KOPT-K1 (cell line): ENCODE measurements around the gene RNF207.
A peak's percentile ranks its signal among the peaks of the same experiment; 100 is the strongest.

Experiments
- H3K27ac ChIP-seq: fragments of 200-600 bp; sonication (generic); 2 replicates; pipeline ENCODE4 v1.5.1; 2016; ENCODE audit warnings: antibody characterized with exemption, mild to moderate bottlenecking, low read depth, low read length; ENCODE audit not compliant: poor library complexity, severe bottlenecking
- H3K36me3 ChIP-seq: fragments of 200-600 bp; sonication (generic); 2 replicates; pipeline ENCODE4 v1.5.1; 2017; ENCODE audit warnings: antibody characterized with exemption, mild to moderate bottlenecking, low read length, moderate library complexity; ENCODE audit not compliant: insufficient read depth
- H3K9me3 ChIP-seq: fragments of 200-600 bp; sonication (generic); 2 replicates; pipeline ENCODE4 v1.5.1; 2017; ENCODE audit warnings: antibody characterized with exemption, low read length, mild to moderate bottlenecking; ENCODE audit not compliant: insufficient read depth, poor library complexity, severe bottlenecking

Gene RNF207

GRCh38 chr1:6257541-6258069 is 51.7 kb downstream of the RNF207 start:
- H3K36me3 ChIP-seq = no peaks in the 10 kb centered on the region
- H3K9me3 ChIP-seq = no peaks in the 10 kb centered on the region
- H3K27ac ChIP-seq = no peak overlapping the region

GRCh38 chr1:6258675-6259074 is 52.8 kb downstream of the RNF207 start:
- H3K9me3 ChIP-seq = no peaks in the 10 kb centered on the region
- H3K27ac ChIP-seq = no peak overlapping the region
- no peaks in the 10 kb centered on the region for H3K36me3 ChIP-seq

- H3K36me3 ChIP-seq = peaks cover 10% of the 10 kb centered on the region; the same call in 1 of the 2 replicates
These were observed 53.8 kb downstream of the RNF207 start for GRCh38 chr1:6259491-6260362.

GRCh38 chr1:6260433-6260934 is 54.6 kb downstream of the RNF207 start:
- no peaks in the 10 kb centered on the region for H3K9me3 ChIP-seq
- H3K27ac ChIP-seq = peak overlapping the region; percentile 43
- H3K36me3 ChIP-seq = peaks cover 11% of the 10 kb centered on the region; the same call in 1 of the 2 replicates

More at GRCh38 chr1:6259491-6260362, 53.8 kb downstream of the RNF207 start:
- Histone ChIP-seq H3K9me3 (no peaks in the 10 kb centered on the region), H3K27ac (peak overlapping the region; percentile 43)

GRCh38 chr1:6260961-6261614 is 55.2 kb downstream of the RNF207 start, which contains the start of gene GPR153:
Gene GPR153 (minus strand): TSS chr1:6261098. CDS start chr1:6254905, 6,193 bp downstream.
- peak within 1 kb of the TSS; percentile 43 for H3K27ac ChIP-seq

GRCh38 chr1:6261615-6261995 is 55.7 kb downstream of the RNF207 start:
- Histone ChIP-seq H3K27ac (no peak overlapping the region), H3K9me3 (no peaks in the 10 kb centered on the region), H3K36me3 (peaks cover 11% of the 10 kb centered on the region; the same call in 1 of the 2 replicates)

More at GRCh38 chr1:6260961-6261614, 55.2 kb downstream of the RNF207 start, which contains the start of gene GPR153:
- Histone ChIP-seq H3K9me3 (no peaks in the 10 kb centered on the region), H3K36me3 (peaks cover 11% of the 10 kb centered on the region; the same call in 1 of the 2 replicates)

- Histone ChIP-seq H3K27ac (no peak overlapping the region), H3K36me3 (peaks cover 11% of the 10 kb centered on the region; the same call in 1 of the 2 replicates), H3K9me3 (no peaks in the 10 kb centered on the region)
These were observed 56.9 kb downstream of the RNF207 start for GRCh38 chr1:6262555-6263420.

GRCh38 chr1:6263716-6264115 is 57.8 kb downstream of the RNF207 start:
- no peaks in the 10 kb centered on the region for H3K9me3 ChIP-seq
- no peak overlapping the region for H3K27ac ChIP-seq
- H3K36me3 ChIP-seq = peaks cover 11% of the 10 kb centered on the region; the same call in 1 of the 2 replicates

GRCh38 chr1:6265151-6265550 is 59.2 kb downstream of the RNF207 start:
- H3K36me3 ChIP-seq = peaks cover 11% of the 10 kb centered on the region; the same call in 1 of the 2 replicates
- H3K27ac ChIP-seq = no peak overlapping the region
- H3K9me3 ChIP-seq = no peaks in the 10 kb centered on the region

- no peaks in the 10 kb centered on the region for H3K9me3 ChIP-seq
- H3K27ac ChIP-seq = no peak overlapping the region
- H3K36me3 ChIP-seq = peaks cover 15% of the 10 kb centered on the region; the same call in 1 of the 2 replicates
These were observed 60.7 kb downstream of the RNF207 start for GRCh38 chr1:6266641-6267040.

- Histone ChIP-seq H3K36me3 (peaks cover 25% of the 10 kb centered on the region; the same call in 1 of the 2 replicates), H3K9me3 (no peaks in the 10 kb centered on the region), H3K27ac (no peak overlapping the region)
These were observed 61.9 kb downstream of the RNF207 start for GRCh38 chr1:6267686-6268322.

GRCh38 chr1:6268415-6268814 is 62.5 kb downstream of the RNF207 start:
- peaks cover 31% of the 10 kb centered on the region; the same call in 1 of the 2 replicates for H3K36me3 ChIP-seq
- H3K27ac ChIP-seq = no peak overlapping the region
- H3K9me3 ChIP-seq = no peaks in the 10 kb centered on the region

- Histone ChIP-seq H3K27ac (no peak overlapping the region), H3K9me3 (no peaks in the 10 kb centered on the region), H3K36me3 (peaks cover 27% of the 10 kb centered on the region; the same call in 1 of the 2 replicates)
These were observed 63.4 kb downstream of the RNF207 start for GRCh38 chr1:6269296-6269695.
